Measurements from ENCODE around the gene CAMKMT. TPM values are rescaled to one million over a fixed set of nuclear protein-coding genes. Genes with fewer than 3 reads are reported as not detected.

The CAMKMT gene
- polyA plus RNA-seq, 3 donors from 2014 or later: 11.7 to 19.5 (median 12.4) TPM

- no peak for DNase-seq
- H3K4me1 Mint-ChIP-seq: no peaks in the 10 kb centered on the region
- H3K27me3 Mint-ChIP-seq (ENCODE audit: low read depth in 3 of 3): peaks cover 0 to 2% (median 0%) of the 10 kb centered on the region in 3 donors
- peaks cover 0 to 7% (median under 1%) of the 10 kb centered on the region in 3 donors for H3K36me3 Mint-ChIP-seq
- H3K9me3 Mint-ChIP-seq: peaks cover 0 to 6% (median 0%) of the 10 kb centered on the region in 6 donors
- no peak overlapping the region for H3K4me3 Mint-ChIP-seq
- H3K27ac Mint-ChIP-seq: no peak overlapping the region
Measured at GRCh38 chr2:44598330-44599119, 236.8 kb downstream of the CAMKMT start.

DNA sequence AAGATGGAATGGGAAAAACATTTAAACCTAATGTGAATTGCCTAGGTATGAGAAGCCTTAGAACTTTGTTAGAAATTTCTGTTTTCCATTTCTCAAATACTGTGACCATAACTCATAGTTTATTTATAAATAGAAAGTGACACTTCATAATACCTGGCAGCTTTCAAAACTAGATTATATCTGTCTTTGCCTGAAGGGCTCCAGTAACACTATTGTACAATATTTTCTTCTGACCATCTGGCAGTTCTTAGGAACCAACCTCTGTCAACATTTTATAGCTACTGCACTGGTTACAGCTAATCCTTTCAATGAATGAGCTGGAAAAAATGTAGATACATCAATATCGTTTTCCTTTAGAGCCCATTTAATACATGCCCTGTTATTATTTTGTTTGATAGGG, 237.4 kb downstream of the CAMKMT start:
- H3K27ac Mint-ChIP-seq: no peak overlapping the region
- DNase-seq: no peak
- peaks cover 0 to 2% (median 0%) of the 10 kb centered on the region in 3 donors for H3K27me3 Mint-ChIP-seq (ENCODE audit: low read depth in 3 of 3)
- H3K36me3 Mint-ChIP-seq: peaks cover 0 to 7% (median 0%) of the 10 kb centered on the region in 3 donors
- H3K4me3 Mint-ChIP-seq: no peak overlapping the region
- H3K9me3 Mint-ChIP-seq: peaks cover 0 to 3% (median 0%) of the 10 kb centered on the region in 6 donors
- no peaks in the 10 kb centered on the region for H3K4me1 Mint-ChIP-seq

DNA sequence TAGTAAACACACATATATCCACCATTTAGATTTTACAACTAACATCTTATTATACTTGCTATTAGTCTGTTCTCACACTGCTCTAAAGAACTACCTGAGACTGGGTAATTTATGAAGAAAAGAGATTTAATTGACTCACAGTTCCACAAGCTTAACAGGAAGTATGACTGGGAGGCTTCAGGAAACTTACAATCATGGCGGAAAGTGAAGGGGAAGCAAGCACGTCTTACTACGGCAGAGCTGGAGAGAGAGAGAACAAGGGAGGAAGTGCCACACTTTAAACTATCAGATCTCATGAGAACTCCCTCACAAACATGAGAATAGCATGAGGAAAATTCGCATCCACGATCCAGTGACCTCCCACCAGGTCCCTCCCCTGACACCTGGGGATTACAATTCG, 240.7 kb downstream of the CAMKMT start:
- Mint-ChIP-seq H3K4me3 (no peak overlapping the region), H3K27ac (no peak overlapping the region), H3K27me3 (ENCODE audit: low read depth in 3 of 3) (no peaks in the 10 kb centered on the region), H3K4me1 (no peaks in the 10 kb centered on the region), H3K36me3 (peaks cover 0 to 7% (median 0%) of the 10 kb centered on the region in 3 donors), H3K9me3 (no peaks in the 10 kb centered on the region)
- DNase-seq: no peak

DNA sequence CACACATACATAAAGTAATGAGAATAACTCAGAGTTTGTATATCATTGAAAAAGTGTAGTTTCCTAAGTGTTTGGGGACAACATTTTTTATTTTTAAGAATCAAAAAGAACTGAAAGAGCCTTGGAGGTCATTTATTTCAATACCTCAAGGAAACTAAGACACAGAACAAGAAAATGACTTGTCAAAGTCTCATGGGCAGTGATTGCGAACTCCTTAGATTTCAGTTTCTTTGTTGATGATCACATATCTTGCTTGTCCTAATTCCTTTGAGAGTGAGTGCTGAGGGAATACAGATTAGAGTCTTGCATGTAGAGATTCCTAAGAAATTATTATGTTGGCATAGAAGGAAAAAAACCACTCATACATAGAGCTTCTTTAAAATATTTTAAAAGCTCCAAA, 243.8 kb downstream of the CAMKMT start:
- no peaks in the 10 kb centered on the region for H3K4me1 Mint-ChIP-seq
- H3K4me3 Mint-ChIP-seq: no peak overlapping the region

DNA sequence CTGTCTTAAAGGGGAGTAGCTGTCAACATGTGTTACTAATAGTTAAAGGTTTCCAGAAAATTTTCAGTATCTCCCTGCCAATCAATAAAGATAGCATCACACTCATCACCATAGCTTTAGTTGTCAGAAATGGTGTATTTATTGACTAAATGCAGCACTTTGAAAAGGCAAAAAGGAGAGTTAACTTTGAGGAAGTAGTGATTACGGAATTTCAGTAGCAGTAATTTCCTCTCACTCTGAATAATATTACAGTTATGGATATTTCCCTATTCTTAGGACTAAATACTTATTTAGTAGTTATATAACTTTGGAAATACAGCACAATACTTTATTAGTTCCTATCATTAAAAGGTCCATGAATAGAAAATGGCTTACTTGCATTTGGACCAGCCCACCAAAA, 250.5 kb downstream of the CAMKMT start:
- Mint-ChIP-seq H3K27ac (no peak overlapping the region), H3K9me3 (peaks cover 0 to 4% (median 0%) of the 10 kb centered on the region in 6 donors), H3K4me1 (no peaks in the 10 kb centered on the region), H3K4me3 (no peak overlapping the region), H3K27me3 (ENCODE audit: low read depth in 3 of 3) (peaks cover 0 to 2% (median 1%) of the 10 kb centered on the region in 3 donors), H3K36me3 (peaks cover 0 to 7% (median 7%) of the 10 kb centered on the region in 3 donors)
- no peak for DNase-seq

More for the DNA sequence above, 243.8 kb downstream of the CAMKMT start:
- no peak overlapping the region for H3K27ac Mint-ChIP-seq
- peaks cover 0 to 2% (median 1%) of the 10 kb centered on the region in 3 donors for H3K27me3 Mint-ChIP-seq (ENCODE audit: low read depth in 3 of 3)
- H3K36me3 Mint-ChIP-seq: peaks cover 0 to 14% (median 3%) of the 10 kb centered on the region in 3 donors
- no peak for DNase-seq
- no peaks in the 10 kb centered on the region for H3K9me3 Mint-ChIP-seq

GRCh38 chr2:44614940-44615339, 253.2 kb downstream of the CAMKMT start:
- H3K27ac Mint-ChIP-seq: no peak overlapping the region
- peaks cover 0 to 4% (median 0%) of the 10 kb centered on the region in 3 donors for H3K36me3 Mint-ChIP-seq
- peaks cover 0 to 4% (median 0%) of the 10 kb centered on the region in 6 donors for H3K9me3 Mint-ChIP-seq
- peaks cover 0 to 2% (median 0%) of the 10 kb centered on the region in 3 donors for H3K27me3 Mint-ChIP-seq (ENCODE audit: low read depth in 3 of 3)
- H3K4me1 Mint-ChIP-seq: no peaks in the 10 kb centered on the region
- no peak for DNase-seq
- H3K4me3 Mint-ChIP-seq: no peak overlapping the region

DNA sequence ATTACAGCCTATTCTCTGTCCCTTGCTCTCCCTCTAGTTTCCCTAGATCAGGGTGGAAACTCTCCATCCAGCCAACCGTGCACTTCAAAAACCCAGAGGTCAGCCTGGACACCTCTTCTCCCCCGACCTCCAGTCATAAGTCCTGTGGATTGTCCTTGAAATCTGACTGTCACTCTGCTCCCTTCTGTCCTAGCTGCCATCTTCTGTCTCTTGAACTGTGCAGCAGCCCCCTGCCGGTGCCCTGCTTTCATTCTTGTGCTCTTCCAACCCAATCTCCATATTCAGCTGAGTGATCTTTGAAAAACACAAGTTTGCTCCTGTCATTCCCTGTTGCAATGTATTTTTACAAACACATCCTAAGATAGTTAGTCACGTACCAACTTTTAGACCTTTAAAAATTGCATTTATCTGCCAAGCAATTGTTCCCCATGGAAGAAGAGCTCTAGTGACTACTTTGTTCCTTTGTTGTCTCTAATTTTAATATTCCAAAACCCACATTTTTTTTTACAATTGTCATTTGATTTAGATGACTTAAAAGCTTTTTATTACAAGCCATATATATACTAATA, 254.3 kb downstream of the CAMKMT start:
- no peak for DNase-seq
- no peak overlapping the region for H3K27ac Mint-ChIP-seq
- peaks cover 0 to 2% (median 0%) of the 10 kb centered on the region in 6 donors for H3K9me3 Mint-ChIP-seq
- peaks cover 0 to 2% (median 0%) of the 10 kb centered on the region in 3 donors for H3K27me3 Mint-ChIP-seq (ENCODE audit: low read depth in 3 of 3)
- H3K4me1 Mint-ChIP-seq: no peaks in the 10 kb centered on the region
- H3K36me3 Mint-ChIP-seq: no peaks in the 10 kb centered on the region
- H3K4me3 Mint-ChIP-seq: no peak overlapping the region

DNA sequence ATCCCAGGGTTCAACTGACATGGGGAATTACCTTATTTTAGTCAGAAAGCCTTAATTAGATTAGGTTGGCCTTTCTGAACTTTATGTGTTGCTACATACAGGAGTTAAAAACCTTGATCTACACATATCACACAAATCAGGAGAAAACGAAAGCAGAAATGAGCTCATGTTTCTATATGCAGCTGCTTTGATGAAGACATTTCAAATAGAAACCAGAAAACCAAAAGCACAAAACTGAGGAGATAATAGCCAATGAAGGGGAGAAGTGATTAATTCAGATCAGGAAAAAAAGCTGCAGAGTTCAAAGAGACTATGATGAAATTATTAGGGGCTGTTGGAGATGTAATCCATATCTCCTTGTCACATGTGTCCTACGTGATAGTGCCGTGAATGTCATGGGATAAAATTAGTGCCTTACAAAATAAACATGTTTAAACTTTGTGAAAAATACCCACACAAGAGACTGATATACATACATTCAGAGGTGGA, 255.0 kb downstream of the CAMKMT start:
- H3K4me1 Mint-ChIP-seq: no peaks in the 10 kb centered on the region
- no peak overlapping the region for H3K27ac Mint-ChIP-seq
- H3K4me3 Mint-ChIP-seq: no peak overlapping the region
- no peak for DNase-seq
- peaks cover 0 to 2% (median 0%) of the 10 kb centered on the region in 3 donors for H3K27me3 Mint-ChIP-seq (ENCODE audit: low read depth in 3 of 3)
- H3K9me3 Mint-ChIP-seq: no peaks in the 10 kb centered on the region
- no peaks in the 10 kb centered on the region for H3K36me3 Mint-ChIP-seq

DNA sequence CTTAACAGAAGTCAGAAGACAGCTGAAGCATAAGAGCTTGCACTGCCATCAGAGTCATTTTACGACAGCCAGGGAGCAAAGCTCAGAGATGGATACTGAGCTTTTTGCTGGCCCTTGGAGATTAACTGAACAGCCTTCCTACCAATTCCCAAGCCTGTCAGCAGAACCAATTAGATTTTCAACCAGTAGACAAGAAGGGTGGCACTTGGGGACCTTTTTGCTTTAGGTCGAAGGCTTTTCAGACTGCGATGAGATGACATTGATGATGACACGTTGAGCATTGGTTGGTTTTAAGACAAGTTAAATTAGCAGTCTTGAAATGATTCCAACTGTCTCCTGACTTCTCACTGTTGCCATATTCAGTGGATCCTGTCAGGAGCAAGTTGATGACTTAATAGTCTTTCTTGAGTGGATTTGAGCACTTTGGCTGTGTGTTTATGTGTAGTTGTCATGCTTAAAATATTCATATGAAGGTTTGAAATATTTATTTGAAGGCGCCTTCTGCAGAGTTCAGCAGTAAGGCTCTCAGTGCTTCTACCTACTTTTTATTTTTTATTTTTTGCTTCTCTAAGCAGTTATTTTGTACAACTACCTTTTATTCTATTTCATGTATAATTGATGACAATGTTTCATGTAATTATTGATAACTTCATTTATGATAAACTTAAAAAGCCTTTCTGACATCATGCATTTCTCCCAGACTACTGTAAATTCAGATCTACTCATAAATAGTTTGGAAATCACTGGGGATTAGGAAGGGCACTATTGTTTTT, 256.7 kb downstream of the CAMKMT start:
- Mint-ChIP-seq H3K27me3 (ENCODE audit: low read depth in 3 of 3) (peaks cover 0 to 2% (median 0%) of the 10 kb centered on the region in 3 donors), H3K4me1 (no peaks in the 10 kb centered on the region), H3K27ac (no peak overlapping the region), H3K4me3 (no peak overlapping the region), H3K9me3 (peaks cover 0 to 2% (median 0%) of the 10 kb centered on the region in 6 donors), H3K36me3 (no peaks in the 10 kb centered on the region)
- DNase-seq: no peak

DNA sequence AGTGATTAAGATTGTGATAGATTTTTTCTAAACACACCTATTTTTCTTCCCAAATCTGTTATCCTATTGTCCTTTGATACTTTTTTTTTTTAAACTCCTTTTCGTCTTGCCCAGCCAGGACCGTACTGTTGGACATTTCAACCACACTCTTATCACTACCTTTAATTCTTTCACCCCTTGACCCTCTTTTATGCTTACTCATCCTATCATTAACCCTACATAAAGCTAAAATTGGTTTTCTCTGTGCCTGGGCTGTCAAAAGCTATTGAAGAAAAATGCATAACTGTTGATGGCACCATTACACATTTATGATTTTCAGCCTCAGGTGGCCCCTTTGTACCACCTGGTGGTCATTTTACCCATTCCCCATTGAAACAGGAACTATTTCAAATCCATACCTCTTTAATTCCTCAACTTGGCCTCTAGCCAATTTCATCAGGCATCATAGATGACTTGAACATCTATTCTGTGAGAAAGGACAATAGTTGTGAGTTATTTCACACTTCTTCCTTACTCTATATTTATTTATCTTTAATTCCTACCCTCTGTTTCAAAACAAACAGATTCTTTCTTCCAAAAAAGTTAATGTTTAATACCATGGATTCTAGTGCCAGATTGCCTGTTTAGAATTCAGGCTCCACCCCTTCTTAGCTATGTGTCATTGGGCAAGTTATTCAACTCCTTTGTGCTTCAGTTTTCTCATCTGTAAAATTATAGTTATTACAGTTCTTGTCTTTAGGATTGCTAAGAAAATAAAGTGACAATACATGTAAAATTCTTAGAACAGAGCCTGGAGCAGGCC, 258.6 kb downstream of the CAMKMT start:
- Mint-ChIP-seq H3K27me3 (ENCODE audit: low read depth in 3 of 3) (peaks cover 0 to 2% (median 0%) of the 10 kb centered on the region in 3 donors), H3K4me3 (no peak overlapping the region), H3K9me3 (peaks cover 0 to 2% (median 0%) of the 10 kb centered on the region in 6 donors), H3K36me3 (no peaks in the 10 kb centered on the region), H3K27ac (no peak overlapping the region), H3K4me1 (no peaks in the 10 kb centered on the region)
- DNase-seq: no peak

GRCh38 chr2:44623622-44624351, 262.0 kb downstream of the CAMKMT start:
- Mint-ChIP-seq H3K4me3 (no peak overlapping the region), H3K9me3 (peaks cover 0 to 4% (median 2%) of the 10 kb centered on the region in 6 donors)

GRCh38 chr2:44628297-44628696, 266.6 kb downstream of the CAMKMT start:
- peaks cover 0 to 7% (median 2%) of the 10 kb centered on the region in 6 donors for H3K9me3 Mint-ChIP-seq
- H3K36me3 Mint-ChIP-seq: peaks cover 0 to 21% (median 0%) of the 10 kb centered on the region in 3 donors
- peaks cover 0 to 5% of the 10 kb centered on the region in 2 donors for H3K4me1 Mint-ChIP-seq
- no peak overlapping the region for H3K4me3 Mint-ChIP-seq
- no peak overlapping the region for H3K27ac Mint-ChIP-seq
- no peak for DNase-seq
- H3K27me3 Mint-ChIP-seq (ENCODE audit: low read depth in 3 of 3): peaks cover 0 to 1% (median 0%) of the 10 kb centered on the region in 3 donors

More at GRCh38 chr2:44623622-44624351, 262.0 kb downstream of the CAMKMT start:
- Mint-ChIP-seq H3K27ac (no peak overlapping the region), H3K4me1 (no peaks in the 10 kb centered on the region), H3K36me3 (peaks cover 0 to 14% (median 0%) of the 10 kb centered on the region in 3 donors), H3K27me3 (ENCODE audit: low read depth in 3 of 3) (peaks cover 0 to 1% (median 0%) of the 10 kb centered on the region in 3 donors)
- DNase-seq: no peak
